HG03354 (cell line): ENCODE measurements around the gene KIAA1210.
"Not testable (repeated sequence)": the region's sequence is repeated elsewhere in the genome, so short reads cannot be mapped to it uniquely, and the experiment has no call there.

Experiments
- ATAC-seq: cut with Tn5 transposase; IDR thresholded peaks from one replicate; pipeline ENCODE4 v1.9.1; 2021; ENCODE audit warnings: mild to moderate bottlenecking; ENCODE audit not compliant: unreplicated experiment, poor library complexity, severe bottlenecking

KIAA1210 gene

DNA sequence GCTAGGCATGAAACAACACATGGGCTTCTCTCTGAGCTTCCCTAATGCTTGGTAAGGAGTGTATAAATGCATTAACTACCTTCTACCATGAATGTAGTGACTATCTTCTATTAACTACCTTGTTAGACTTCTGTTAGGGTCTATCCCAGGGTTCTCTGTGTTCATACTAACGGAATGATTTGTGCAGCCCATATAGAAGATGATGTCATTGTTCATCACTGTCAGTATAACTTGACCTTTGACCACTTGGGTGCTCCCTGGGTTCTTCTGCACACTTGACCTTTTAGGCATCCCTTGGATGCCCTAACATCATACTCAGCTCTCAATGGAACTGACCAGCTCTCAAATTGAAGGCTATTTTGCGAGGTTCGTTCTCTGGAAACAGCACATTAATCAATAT lies 85.6 kb downstream of the KIAA1210 start:
- no peak for ATAC-seq

DNA sequence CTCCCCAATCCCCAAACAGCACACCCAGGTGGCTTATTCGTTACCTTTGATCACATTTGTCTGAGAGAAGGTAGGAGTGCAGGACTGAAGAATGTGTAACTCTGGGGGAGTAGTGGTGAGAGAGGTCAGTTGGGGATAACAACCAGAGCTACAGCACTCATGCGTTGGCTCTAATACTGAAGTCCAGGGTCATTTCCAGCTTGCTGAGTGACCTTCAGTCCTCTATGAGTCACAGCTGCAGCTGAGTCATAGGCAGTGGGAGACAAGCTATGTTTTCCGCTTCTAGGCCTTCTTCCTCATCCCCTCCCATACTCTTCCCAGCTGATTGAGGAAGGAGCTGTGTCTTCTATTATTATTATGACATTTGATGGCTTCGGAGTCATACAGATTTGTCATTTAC lies 86.4 kb downstream of the KIAA1210 start:
- ATAC-seq = no peak

- ATAC-seq = no peak
Observed at GRCh38 chrX:119040432-119040831, 87.2 kb downstream of the KIAA1210 start.

DNA sequence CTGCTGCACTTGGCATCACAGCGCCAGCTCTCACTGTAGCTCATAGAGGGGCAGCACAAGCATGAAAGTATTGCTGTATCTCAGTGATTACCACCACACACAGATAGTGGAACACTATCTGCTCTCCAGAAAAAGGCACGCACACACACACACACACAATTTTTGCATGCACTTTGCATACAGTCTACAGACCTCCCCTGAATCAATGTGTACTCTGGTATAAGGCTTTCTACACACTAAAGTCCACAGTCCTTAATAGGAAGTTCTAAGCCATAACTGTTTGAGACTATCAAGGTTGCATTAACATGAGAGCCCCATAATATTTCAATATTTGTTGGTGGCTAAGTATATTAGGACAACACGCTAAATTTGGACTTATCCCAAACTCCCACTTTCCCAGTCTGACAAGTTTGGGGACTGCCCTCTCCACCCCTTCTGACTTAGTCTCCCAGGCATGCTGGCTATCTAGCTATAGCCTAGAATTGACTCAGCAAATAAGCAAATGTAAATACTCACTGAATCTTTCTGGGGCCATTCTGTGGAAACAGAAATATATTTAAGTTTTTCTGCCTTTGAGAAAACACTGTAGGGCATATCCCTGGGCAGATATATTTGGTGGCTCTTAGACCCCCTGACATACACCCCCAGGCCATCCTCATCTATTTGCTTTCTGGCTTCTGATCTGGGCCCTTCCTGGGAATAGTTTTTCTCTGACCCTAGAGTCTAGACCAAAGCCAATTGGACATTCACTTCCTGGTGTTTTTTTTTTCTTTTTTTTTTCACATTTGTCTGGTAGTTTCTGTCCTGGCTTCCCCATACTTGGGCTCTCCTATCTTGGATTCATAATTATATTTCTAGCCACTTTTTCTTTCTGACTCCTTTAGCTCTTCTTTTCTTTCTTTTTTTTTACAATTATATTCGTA lies 91.2 kb downstream of the KIAA1210 start:
- no peak for ATAC-seq

DNA sequence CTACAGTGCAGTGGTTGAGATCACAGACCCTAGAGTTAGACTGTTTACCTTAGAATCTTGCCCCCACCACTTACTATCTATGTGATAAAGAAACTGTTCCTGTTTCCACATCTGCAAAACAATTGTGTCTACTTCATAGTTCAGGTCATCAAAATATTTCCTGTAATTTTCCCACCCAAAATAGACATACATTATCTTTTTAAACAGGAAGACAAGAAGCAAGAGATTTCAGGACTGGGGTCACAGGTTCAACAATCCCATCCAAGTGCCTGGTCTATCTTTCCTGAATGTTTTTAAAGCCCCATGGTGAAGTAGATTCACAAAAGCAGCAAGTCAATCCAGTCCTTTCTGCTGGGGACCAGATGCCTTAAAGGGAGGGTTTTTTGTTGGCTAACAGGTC lies 96.6 kb downstream of the KIAA1210 start:
- ATAC-seq = no peak

DNA sequence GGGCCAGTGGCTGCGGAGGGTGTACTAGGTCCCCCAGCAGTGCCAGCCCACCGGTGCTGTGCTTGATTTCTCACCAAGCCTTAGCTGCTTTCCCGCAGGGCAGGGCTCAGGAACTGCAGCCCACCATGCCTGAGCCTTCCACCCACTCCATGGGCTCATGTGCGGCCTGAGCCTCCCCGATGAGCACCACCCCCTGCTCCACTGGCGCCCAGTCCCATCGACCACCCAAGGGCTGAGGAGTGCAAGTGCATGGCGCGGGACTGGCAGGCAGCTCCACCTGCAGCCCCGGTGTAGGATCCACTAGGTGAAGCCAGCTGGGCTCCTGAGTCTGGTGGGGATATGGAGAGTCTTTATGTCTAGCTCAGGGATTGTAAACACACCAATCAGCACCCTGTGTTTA lies 98.0 kb downstream of the KIAA1210 start:
- ATAC-seq = not testable (repeated sequence)

DNA sequence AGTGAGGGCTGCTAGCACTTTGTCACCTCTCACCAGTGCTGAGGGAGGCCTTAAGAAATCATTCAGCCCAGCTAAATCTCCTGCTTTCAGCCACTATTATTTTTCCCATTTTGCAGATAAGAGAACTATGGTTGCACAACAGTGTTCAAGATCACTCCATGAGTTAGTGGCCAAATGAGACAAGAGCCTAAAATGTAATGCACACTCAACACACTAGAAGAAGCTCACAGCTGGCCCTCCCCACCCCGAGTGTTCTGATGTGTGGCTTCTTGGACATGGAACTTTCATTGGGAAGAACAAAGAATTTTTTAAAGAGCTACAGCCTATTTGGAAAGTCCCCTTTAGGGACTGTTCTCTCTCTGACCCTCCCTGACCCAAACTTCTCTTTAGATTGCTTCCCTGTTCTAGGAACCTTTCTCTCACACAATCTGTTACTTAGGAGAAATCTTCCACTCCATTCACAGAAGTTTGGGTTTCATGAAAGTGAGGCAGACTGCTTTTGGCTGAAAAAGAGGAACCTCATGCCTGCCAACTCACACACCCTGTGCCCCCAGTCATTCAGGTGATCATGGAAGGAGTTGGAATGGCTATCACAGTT lies 98.8 kb downstream of the KIAA1210 start:
- no peak for ATAC-seq
